Endothelial cell of umbilical vein (primary cell): ENCODE results near the gene KCNAB2. TPM values are rescaled to one million over a fixed set of nuclear protein-coding genes. Genes with fewer than 3 reads are reported as not detected.

Experiments used
- BruUV-seq: library from RNA; stranded (reverse); fragments of 400-500 nt; replicated peaks from 2 replicates; lab custom pipeline; 2021; lab: Mats Ljungman, UMichigan
- CTCF ChIA-PET: fragments of 300-600, 350-600 bp; sonication (Branson Sonifier 250); formaldehyde crosslinking; loops from one replicate; lab custom pipeline; 2021; ENCODE audit warnings: antibody characterized with exemption, inconsistent platforms; lab: Charles Lee
- POLR2A ChIA-PET: fragments of 300-600, 350-600 bp; sonication (Branson Sonifier 250); formaldehyde crosslinking; loops from one replicate; lab custom pipeline; 2021; ENCODE audit warnings: antibody characterized with exemption, inconsistent platforms; lab: Charles Lee
- DNase-seq: peaks from one replicate; pipeline ENCODE4 v3.0.0-alpha.2; 2011; ENCODE audit warnings: low read depth, low spot score
- FAIRE-seq: peaks from 2 replicates; lab custom pipeline; 2011; peaks lifted over from hg19 to GRCh38; lab: Jason Lieb, UNC
- H2AFZ ChIP-seq: 2 replicates; pipeline ENCODE4 v1.6.0; 2012; ENCODE audit warnings: low read depth, low read length, control low read depth, inconsistent platforms
- H3K27ac ChIP-seq: 2 replicates; pipeline ENCODE4 v1.5.1; 2011; ENCODE audit warnings: low read depth, mild to moderate bottlenecking, control low read depth, low read length, moderate library complexity; ENCODE audit not compliant: insufficient read depth
- H3K27me3 ChIP-seq, 2 experiments: 2 replicates each; pipeline versions ENCODE4 v1.6.0 to v1.6.1; 2011; ENCODE audit warnings: low read length in 2 of 2, mixed read lengths in 1 of 2; ENCODE audit not compliant: control insufficient read depth in 2 of 2, insufficient read depth in 2 of 2
- H3K36me3 ChIP-seq, 2 experiments: 2 replicates in 1 of 2; 3 replicates in 1 of 2; pipeline ENCODE4 v1.5.1; 2011; ENCODE audit warnings: low read length in 2 of 2, mild to moderate bottlenecking in 1 of 2, moderate library complexity in 1 of 2; ENCODE audit not compliant: control insufficient read depth in 2 of 2, insufficient read depth in 2 of 2; ENCODE audit errors: extremely low read depth in 1 of 2
- H3K4me1 ChIP-seq: 3 replicates; pipeline ENCODE4 v1.5.1; 2011; ENCODE audit warnings: mild to moderate bottlenecking, low read length; ENCODE audit not compliant: control insufficient read depth, insufficient read depth; ENCODE audit errors: extremely low read depth
- H3K4me2 ChIP-seq: 2 replicates; pipeline ENCODE4 v1.6.1; 2011; ENCODE audit warnings: low read length, control low read depth, mixed read lengths; ENCODE audit not compliant: insufficient read depth
- H3K4me3 ChIP-seq, 3 experiments: fragments of 200-600 bp in 1 of 3; sonication (generic), shearing (Covaris generic) in 1 of 3; replicated peaks in 1 of 3; 2 replicates each; pipeline ENCODE4 v1.5.1; 2011 to 2016; ENCODE audit warnings: control low read depth in 3 of 3, low read length in 3 of 3, mild to moderate bottlenecking in 2 of 3, inconsistent platforms in 1 of 3, low read depth in 1 of 3, moderate library complexity in 1 of 3; ENCODE audit not compliant: insufficient read depth in 1 of 3
- H3K79me2 ChIP-seq: 2 replicates; pipeline ENCODE4 v1.6.0; 2012; ENCODE audit warnings: low read length, inconsistent platforms; ENCODE audit not compliant: control insufficient read depth, insufficient read depth
- H3K9ac ChIP-seq: replicated peaks from 2 replicates; pipeline ENCODE3; 2011; ENCODE audit warnings: low read length, control low read depth; ENCODE audit not compliant: insufficient read depth; ENCODE audit errors: extremely low read depth
- H3K9me1 ChIP-seq: replicated peaks from 3 replicates; pipeline ENCODE4 v1.6.0; 2011; ENCODE audit warnings: mild to moderate bottlenecking, low read length; ENCODE audit not compliant: control insufficient read depth, insufficient read depth; ENCODE audit errors: extremely low read depth
- H3K9me3 ChIP-seq: replicated peaks from 2 replicates; pipeline ENCODE4 v1.5.1; 2012; ENCODE audit warnings: low read length, inconsistent platforms; ENCODE audit not compliant: control insufficient read depth, insufficient read depth
- H4K20me1 ChIP-seq: replicated peaks from 2 replicates; pipeline ENCODE3; 2011; ENCODE audit warnings: mild to moderate bottlenecking, low read length; ENCODE audit not compliant: control insufficient read depth, insufficient read depth; ENCODE audit errors: extremely low read depth
- CTCF ChIP-seq, 2 donors: IDR thresholded peaks; 1 replicate in 1 of 2; 2 replicates in 1 of 2; pipeline ENCODE4 v1.5.1; 2011; ENCODE audit warnings: low read length in 2 of 2, mild to moderate bottlenecking in 2 of 2, moderate library complexity in 2 of 2, control low read depth in 1 of 2, inconsistent platforms in 1 of 2, low read depth in 1 of 2; ENCODE audit not compliant: insufficient read depth in 1 of 2; ENCODE audit errors: extremely low read depth in 1 of 2
- EZH2 ChIP-seq: IDR thresholded peaks from 2 replicates; pipeline ENCODE4 v1.6.1; 2012; ENCODE audit warnings: borderline replicate concordance, low read depth, mild to moderate bottlenecking, moderate library complexity, low read length, inconsistent platforms; ENCODE audit not compliant: severe bottlenecking
- FOS ChIP-seq: IDR thresholded peaks from 2 replicates; pipeline ENCODE4 v1.6.1; 2011; ENCODE audit warnings: mild to moderate bottlenecking, low read length, moderate library complexity, borderline replicate concordance; ENCODE audit not compliant: insufficient read depth
- GATA2 ChIP-seq: IDR thresholded peaks from 2 replicates; pipeline ENCODE4 v1.7.0; 2011; ENCODE audit warnings: low read depth, mild to moderate bottlenecking, moderate library complexity, mixed read lengths, low read length; ENCODE audit not compliant: insufficient read length, insufficient read depth
- JUN ChIP-seq: IDR thresholded peaks from 2 replicates; pipeline ENCODE4 v1.6.1; 2011; ENCODE audit warnings: borderline replicate concordance, low read depth; ENCODE audit not compliant: insufficient read length, insufficient read depth
- MYC ChIP-seq: IDR thresholded peaks from one replicate; pipeline ENCODE4 v1.6.1; 2011; ENCODE audit warnings: mild to moderate bottlenecking, low read depth, low read length
- POLR2A ChIP-seq: IDR thresholded peaks from 2 replicates; pipeline ENCODE4 v1.6.1; 2012; ENCODE audit warnings: low read depth, mild to moderate bottlenecking, control low read depth, low read length
- POLR2AphosphoS5 ChIP-seq: IDR thresholded peaks from 2 replicates; pipeline ENCODE4 v1.6.1; 2012; ENCODE audit warnings: low read depth, mild to moderate bottlenecking, control low read depth, low read length, moderate library complexity; ENCODE audit not compliant: insufficient read depth
- dilution Hi-C: fragments of 300-500 bp; cut with MboI; formaldehyde crosslinking; loops from one replicate; pipeline ENCODE4 v1.15.0; 2019; ENCODE audit warnings: low sequenced_read_pairs; ENCODE audit not compliant: extremely low pct_ligation_motif_present
- intact Hi-C: fragments of 100-400 bp; cut with micrococcal nuclease; formaldehyde crosslinking; loops from one replicate; pipeline ENCODE4 v1.10.0; 2022
- polyA plus RNA-seq, 4 experiments: library from polyadenylated mRNA; depleted of rRNA in 3 of 4; stranded (reverse) in 3 of 4; unstranded in 1 of 4; fragments of >200 nt; gene quantifications; 2 replicates each; pipeline versions ENCODE4 v1.2.1 to v1.2.3, GENCODE V29; 2011 to 2012; ENCODE audit warnings: missing spikeins in 1 of 4
- total RNA-seq: library from RNA; stranded (reverse); gene quantifications from 2 replicates; pipeline ENCODE4 v1.2.3, GENCODE V29; 2021
- TF ChIP-seq, protein P1 (sequence below): IDR thresholded peaks from 2 replicates; pipeline ENCODE4 v1.6.1; 2011; ENCODE audit not compliant: insufficient read depth, insufficient read length

The KCNAB2 gene
- total and polyA plus RNA-seq, 2 donors (not counting 3 experiments of a cell fraction or from before 2014, with no cell fraction given) = 2.4 to 3.8 TPM

- dilution Hi-C loops = no loop called here
- Histone ChIP-seq H3K4me1 (peaks cover 10% of the 10 kb centered on the region), H3K9ac (no peak overlapping the region), H3K9me3 (no peaks in the 10 kb centered on the region), H3K9me1 (no peaks in the 10 kb centered on the region), H3K79me2 (no peaks in the 10 kb centered on the region), H4K20me1 (no peaks in the 10 kb centered on the region), H3K27me3 (no peaks in the 10 kb centered on the region), H3K36me3 (no peaks in the 10 kb centered on the region), H3K4me3 (no peak overlapping the region), H3K27ac (no peak overlapping the region), H2AFZ (no peak overlapping the region), H3K4me2 (no peak overlapping the region)
- no peak for TF ChIP-seq FOS
- TF ChIP-seq EZH2 = no peak
- TF ChIP-seq MYC = no peak
- no peak for TF ChIP-seq JUN
- TF ChIP-seq POLR2A = no peak
- TF ChIP-seq GATA2 = no peak
- TF ChIP-seq, protein P1, sequence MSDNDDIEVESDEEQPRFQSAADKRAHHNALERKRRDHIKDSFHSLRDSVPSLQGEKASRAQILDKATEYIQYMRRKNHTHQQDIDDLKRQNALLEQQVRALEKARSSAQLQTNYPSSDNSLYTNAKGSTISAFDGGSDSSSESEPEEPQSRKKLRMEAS = no peak
- TF ChIP-seq CTCF (IDR thresholded peaks at IDR 0.05; ENCODE audit: extremely low read depth in 1 of 2, insufficient read depth in 1 of 2, low read depth in 1 of 2, low read length in 2 of 2) = no peak
- TF ChIP-seq POLR2AphosphoS5 = no peak
- POLR2A ChIA-PET = no interaction called here
- intact Hi-C loops = loop anchor here (5.0 kb wide), 1 partner anchor 286 kb away; no protein-coding TSS in a partner anchor
- BruUV-seq = no TSS peak
- DNase-seq (no peak), FAIRE-seq (no peak)
- CTCF ChIA-PET = interaction anchor here (1.3 to 2.7 kb wide), 3 partner anchors 22 to 190 kb away, joined by 3 to 14 read pairs (median 6); no protein-coding TSS in a partner anchor
Measured at GRCh38 chr1:6056572-6056948, 10.9 kb downstream of the KCNAB2 start.
